Measurements from ENCODE around the gene GAPDH.
"Not testable (repeated sequence)": the region's sequence is repeated elsewhere in the genome, so short reads cannot be mapped to it uniquely, and the experiment has no call there.

GAPDH gene

GRCh38 chr12:6530576-6531260 is 3.6 kb upstream of the GAPDH start:
- no peak for FAIRE-seq

GRCh38 chr12:6532051-6532926 is 2.0 kb upstream of the GAPDH start:
- no peak for FAIRE-seq

- no peak for FAIRE-seq
Measured at GRCh38 chr12:6532927-6533652, 1.2 kb upstream of the GAPDH start.

- no peak for FAIRE-seq
Measured at GRCh38 chr12:6533653-6533922, 729 bp upstream of the GAPDH start.

GRCh38 chr12:6534695-6534944 is 303 bp downstream of the GAPDH start:
- no peak for FAIRE-seq

DNA sequence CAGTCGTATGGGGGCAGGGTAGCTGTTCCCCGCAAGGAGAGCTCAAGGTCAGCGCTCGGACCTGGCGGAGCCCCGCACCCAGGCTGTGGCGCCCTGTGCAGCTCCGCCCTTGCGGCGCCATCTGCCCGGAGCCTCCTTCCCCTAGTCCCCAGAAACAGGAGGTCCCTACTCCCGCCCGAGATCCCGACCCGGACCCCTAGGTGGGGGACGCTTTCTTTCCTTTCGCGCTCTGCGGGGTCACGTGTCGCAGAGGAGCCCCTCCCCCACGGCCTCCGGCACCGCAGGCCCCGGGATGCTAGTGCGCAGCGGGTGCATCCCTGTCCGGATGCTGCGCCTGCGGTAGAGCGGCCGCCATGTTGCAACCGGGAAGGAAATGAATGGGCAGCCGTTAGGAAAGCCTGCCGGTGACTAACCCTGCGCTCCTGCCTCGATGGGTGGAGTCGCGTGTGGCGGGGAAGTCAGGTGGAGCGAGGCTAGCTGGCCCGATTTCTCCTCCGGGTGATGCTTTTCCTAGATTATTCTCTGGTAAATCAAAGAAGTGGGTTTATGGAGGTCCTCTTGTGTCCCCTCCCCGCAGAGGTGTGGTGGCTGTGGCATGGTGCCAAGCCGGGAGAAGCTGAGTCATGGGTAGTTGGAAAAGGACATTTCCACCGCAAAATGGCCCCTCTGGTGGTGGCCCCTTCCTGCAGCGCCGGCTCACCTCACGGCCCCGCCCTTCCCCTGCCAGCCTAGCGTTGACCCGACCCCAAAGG is 804 bp downstream of the GAPDH start:
- no peak for FAIRE-seq

- FAIRE-seq: no peak
Measured at GRCh38 chr12:6535697-6535946, 1.3 kb downstream of the GAPDH start.

DNA sequence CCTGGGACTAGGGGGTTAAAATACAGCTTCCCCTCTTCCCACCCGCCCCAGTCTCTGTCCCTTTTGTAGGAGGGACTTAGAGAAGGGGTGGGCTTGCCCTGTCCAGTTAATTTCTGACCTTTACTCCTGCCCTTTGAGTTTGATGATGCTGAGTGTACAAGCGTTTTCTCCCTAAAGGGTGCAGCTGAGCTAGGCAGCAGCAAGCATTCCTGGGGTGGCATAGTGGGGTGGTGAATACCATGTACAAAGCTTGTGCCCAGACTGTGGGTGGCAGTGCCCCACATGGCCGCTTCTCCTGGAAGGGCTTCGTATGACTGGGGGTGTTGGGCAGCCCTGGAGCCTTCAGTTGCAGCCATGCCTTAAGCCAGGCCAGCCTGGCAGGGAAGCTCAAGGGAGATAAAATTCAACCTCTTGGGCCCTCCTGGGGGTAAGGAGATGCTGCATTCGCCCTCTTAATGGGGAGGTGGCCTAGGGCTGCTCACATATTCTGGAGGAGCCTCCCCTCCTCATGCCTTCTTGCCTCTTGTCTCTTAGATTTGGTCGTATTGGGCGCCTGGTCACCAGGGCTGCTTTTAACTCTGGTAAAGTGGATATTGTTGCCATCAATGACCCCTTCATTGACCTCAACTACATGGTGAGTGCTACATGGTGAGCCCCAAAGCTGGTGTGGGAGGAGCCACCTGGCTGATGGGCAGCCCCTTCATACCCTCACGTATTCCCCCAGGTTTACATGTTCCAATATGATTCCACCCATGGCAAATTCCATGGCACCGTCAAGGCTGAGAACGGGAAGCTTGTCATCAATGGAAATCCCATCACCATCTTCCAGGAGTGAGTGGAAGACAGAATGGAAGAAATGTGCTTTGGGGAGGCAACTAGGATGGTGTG is 1.9 kb downstream of the GAPDH start:
- no peak for FAIRE-seq

DNA sequence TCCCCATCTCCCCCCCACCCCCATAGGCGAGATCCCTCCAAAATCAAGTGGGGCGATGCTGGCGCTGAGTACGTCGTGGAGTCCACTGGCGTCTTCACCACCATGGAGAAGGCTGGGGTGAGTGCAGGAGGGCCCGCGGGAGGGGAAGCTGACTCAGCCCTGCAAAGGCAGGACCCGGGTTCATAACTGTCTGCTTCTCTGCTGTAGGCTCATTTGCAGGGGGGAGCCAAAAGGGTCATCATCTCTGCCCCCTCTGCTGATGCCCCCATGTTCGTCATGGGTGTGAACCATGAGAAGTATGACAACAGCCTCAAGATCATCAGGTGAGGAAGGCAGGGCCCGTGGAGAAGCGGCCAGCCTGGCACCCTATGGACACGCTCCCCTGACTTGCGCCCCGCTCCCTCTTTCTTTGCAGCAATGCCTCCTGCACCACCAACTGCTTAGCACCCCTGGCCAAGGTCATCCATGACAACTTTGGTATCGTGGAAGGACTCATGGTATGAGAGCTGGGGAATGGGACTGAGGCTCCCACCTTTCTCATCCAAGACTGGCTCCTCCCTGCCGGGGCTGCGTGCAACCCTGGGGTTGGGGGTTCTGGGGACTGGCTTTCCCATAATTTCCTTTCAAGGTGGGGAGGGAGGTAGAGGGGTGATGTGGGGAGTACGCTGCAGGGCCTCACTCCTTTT is 2.7 kb downstream of the GAPDH start:
- no peak for FAIRE-seq

GRCh38 chr12:6537580-6538419 is 3.5 kb downstream of the GAPDH start:
- not testable (repeated sequence) for FAIRE-seq

- no peak for FAIRE-seq
Measured at GRCh38 chr12:6538420-6539313, 4.3 kb downstream of the GAPDH start.

DNA sequence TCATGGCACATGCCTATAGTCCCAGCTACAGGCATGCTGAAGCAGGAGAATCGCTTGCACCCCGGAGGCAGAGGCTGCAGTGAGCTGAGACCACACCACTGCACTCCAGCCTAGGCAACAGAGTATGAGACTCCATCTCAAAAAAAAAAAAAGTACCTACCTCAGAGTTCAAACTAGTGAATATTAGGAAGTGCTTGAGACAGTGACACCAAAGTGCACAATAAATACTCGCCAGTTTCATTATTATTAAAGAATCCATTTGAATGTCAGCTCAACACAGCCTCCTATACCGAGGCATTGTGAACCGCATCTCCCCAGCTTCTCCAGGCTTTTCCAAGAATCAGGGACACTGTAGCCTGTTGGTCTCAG is 5.0 kb downstream of the GAPDH start:
- FAIRE-seq: no peak

DNA sequence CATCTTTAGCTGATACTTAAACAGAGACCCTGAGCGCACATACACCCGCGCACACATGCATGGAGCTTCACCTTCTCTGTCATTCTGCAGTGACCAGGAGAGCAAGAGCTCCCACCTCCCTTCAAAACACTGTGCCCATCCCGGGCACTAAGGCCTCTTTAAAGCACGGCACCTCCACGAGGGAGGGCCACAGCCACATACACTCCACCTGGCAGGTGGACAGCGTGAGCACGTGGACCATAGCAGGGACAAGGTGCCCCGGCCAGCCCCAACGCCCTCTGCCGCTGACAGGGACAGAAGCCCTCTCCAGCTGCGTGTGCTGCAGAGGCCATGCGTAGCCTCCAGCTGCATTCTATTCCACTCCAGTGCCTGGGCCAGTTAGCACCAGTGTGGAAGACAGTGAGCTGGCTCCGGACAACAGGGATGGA is 5.4 kb downstream of the GAPDH start:
- no peak for FAIRE-seq

- FAIRE-seq: no peak
Measured at GRCh38 chr12:6540181-6540877, 6.0 kb downstream of the GAPDH start.

DNA sequence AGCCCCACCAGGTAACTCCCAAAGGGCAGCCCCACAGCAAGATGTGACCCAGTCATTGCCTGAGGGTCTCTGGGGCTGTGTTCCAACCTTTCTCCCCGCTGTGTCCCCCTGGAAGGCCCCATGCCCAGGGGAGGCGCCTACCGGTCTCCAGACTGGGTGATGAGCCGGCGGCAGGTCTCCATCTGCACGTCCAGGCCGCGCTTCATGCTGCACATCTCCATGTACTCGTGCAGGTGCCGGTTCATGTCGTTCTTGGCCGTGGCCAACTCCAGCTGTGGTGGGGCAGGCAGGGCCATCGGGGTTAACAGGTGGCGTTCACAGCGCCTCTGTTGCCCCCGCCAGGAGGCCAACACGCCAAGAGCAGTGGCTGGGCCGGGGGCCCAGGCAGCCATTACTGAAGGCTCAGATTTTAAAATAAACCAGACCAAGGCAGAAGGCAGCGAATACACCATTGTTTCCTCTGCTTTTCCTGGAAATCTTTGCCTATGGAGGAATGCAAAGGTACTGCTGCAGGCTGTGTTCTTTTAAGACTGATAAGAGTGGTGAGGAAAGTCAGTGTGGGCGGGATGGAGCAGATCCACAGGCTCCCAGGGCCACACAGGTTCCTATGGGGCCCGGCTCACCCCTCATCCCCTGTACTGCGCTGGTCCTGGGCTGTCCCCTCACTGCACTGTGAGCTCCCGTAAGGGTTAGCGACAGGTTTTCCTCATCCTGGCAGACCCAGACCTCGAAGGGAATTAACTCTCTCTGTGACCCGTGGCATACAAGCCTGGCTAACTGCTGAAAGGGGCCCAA is 7.3 kb downstream of the GAPDH start:
- no peak for FAIRE-seq

- no peak for FAIRE-seq
Measured at GRCh38 chr12:6542209-6543009, 8.1 kb downstream of the GAPDH start.

DNA sequence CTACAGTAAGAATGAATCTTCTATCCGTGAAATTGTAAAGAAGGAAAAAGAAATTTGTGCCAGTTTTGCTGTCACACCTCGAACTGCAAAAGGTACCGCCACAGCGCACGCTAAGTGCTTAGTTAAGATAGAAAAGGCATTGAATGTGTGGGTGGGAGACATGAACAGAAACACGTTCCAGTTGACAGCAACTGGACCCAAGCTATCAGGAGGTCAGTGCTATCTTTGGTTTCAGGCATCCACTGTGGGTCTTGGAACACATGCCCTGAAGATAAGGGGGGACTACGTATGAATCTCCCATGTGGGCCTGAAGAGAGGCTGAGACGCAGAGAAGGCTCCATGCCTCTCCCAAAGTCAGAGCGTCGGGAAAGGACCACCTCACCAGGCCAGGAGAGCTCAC is 11.7 kb downstream of the GAPDH start:
- no peak for FAIRE-seq

- no peak for FAIRE-seq
Measured at GRCh38 chr12:6547566-6547965, 13.2 kb downstream of the GAPDH start.

Data from colon (tissue), 2 donors.